HepG2 (cell line): ENCODE results near the gene FAM76A. TPM values are rescaled to one million over a fixed set of nuclear protein-coding genes. Genes with fewer than 3 reads are reported as not detected.

ENCODE experiments used
- ATAC-seq: fragments of 200-7000 bp; cut with Tn5 transposase; 3 replicates; pipeline ENCODE4 v1.9.1; 2020; ENCODE audit warnings: mild to moderate bottlenecking, moderate library complexity
- BruUV-seq: library from RNA; stranded (reverse); fragments of 400-500 nt; replicated peaks from 2 replicates; lab custom pipeline; 2021; lab: Mats Ljungman, UMichigan
- CTCF ChIA-PET: fragments of 300-600 bp; formaldehyde crosslinking; extraction: SDS; loops from one replicate; lab custom pipeline; 2021; ENCODE audit warnings: low total read pairs, inconsistent platforms, low intra/inter-chr PET ratio; lab: Yijun Ruan, JAX
- POLR2A ChIA-PET: fragments of 350-600 bp; sonication (Branson Sonifier 250); formaldehyde crosslinking; loops from one replicate; lab custom pipeline; 2020; ENCODE audit warnings: antibody characterized with exemption, inconsistent platforms; lab: Yijun Ruan, JAX
- DNase-seq: peaks from one replicate; pipeline ENCODE4 v3.0.0-alpha.2; 2015; ENCODE audit warnings: low spot score
- FAIRE-seq: peaks from 3 replicates; lab custom pipeline; 2011; peaks lifted over from hg19 to GRCh38; lab: Jason Lieb, UNC
- H2AFZ ChIP-seq: one replicate; pipeline ENCODE4 v1.6.1; 2011; ENCODE audit warnings: low read length, inconsistent platforms
- H3K27ac ChIP-seq: fragments of 300-600 bp; 3 replicates; pipeline ENCODE4 v1.8.0; 2011; ENCODE audit warnings: mixed run types, mild to moderate bottlenecking, mixed read lengths, low read length, inconsistent platforms; ENCODE audit not compliant: insufficient read depth; ENCODE audit errors: extremely low read length
- H3K27me3 ChIP-seq, 2 experiments: fragments of 200-600 bp in 1 of 2; 2 replicates in 1 of 2; 3 replicates in 1 of 2; pipeline versions ENCODE4 v1.6.0 to v1.8.0; 2011; ENCODE audit warnings: low read length in 2 of 2, mild to moderate bottlenecking in 2 of 2, moderate library complexity in 2 of 2, inconsistent platforms in 1 of 2; ENCODE audit not compliant: insufficient read depth in 2 of 2, control insufficient read depth in 1 of 2
- H3K36me3 ChIP-seq, 2 experiments: fragments of 200-600 bp in 1 of 2; replicated peaks in 1 of 2; 2 replicates in 1 of 2; 3 replicates in 1 of 2; pipeline versions ENCODE4 v1.5.1 to v1.8.0; 2011; ENCODE audit warnings: low read length in 2 of 2, inconsistent platforms in 1 of 2; ENCODE audit not compliant: insufficient read depth in 2 of 2, control insufficient read depth in 1 of 2
- H3K4me1 ChIP-seq: 2 replicates; pipeline ENCODE4 v1.5.1; 2012; ENCODE audit warnings: low read length, inconsistent platforms; ENCODE audit not compliant: insufficient read depth
- H3K4me2 ChIP-seq: 2 replicates; pipeline ENCODE4 v1.6.0; 2011; ENCODE audit warnings: low read depth, low read length, inconsistent platforms
- H3K4me3 ChIP-seq, 3 experiments: fragments of 200-600 bp in 1 of 3; sonication (generic), shearing (Covaris generic) in 1 of 3; replicated peaks in 1 of 3; 2 replicates each; pipeline ENCODE4 v1.5.1; 2011 to 2016; ENCODE audit warnings: low read length in 3 of 3, inconsistent platforms in 2 of 3, low read depth in 2 of 3, mild to moderate bottlenecking in 2 of 3, control low read depth in 1 of 3, mixed read lengths in 1 of 3; ENCODE audit not compliant: insufficient read depth in 1 of 3
- H3K79me2 ChIP-seq: one replicate; pipeline ENCODE4 v1.6.1; 2011; ENCODE audit warnings: low read length, inconsistent platforms; ENCODE audit not compliant: insufficient read depth
- H3K9ac ChIP-seq: 2 replicates; pipeline ENCODE4 v1.6.0; 2011; ENCODE audit warnings: mild to moderate bottlenecking, low read depth, low read length, inconsistent platforms; ENCODE audit not compliant: insufficient read depth
- H3K9me3 ChIP-seq: 2 replicates; pipeline ENCODE4 v1.5.1; 2012; ENCODE audit warnings: mild to moderate bottlenecking, low read length
- H4K20me1 ChIP-seq: 2 replicates; pipeline ENCODE4 v1.6.0; 2011; ENCODE audit warnings: inconsistent platforms, mild to moderate bottlenecking, low read length, moderate library complexity; ENCODE audit not compliant: insufficient read depth
- BRF2 ChIP-seq: sonication (generic); formaldehyde crosslinking; IDR thresholded peaks from 2 replicates; pipeline ENCODE4 v1.8.1; 2022; ENCODE audit warnings: mild to moderate bottlenecking, missing genetic modification reagents
- CCAR2 ChIP-seq: fragments of 200-400 bp; formaldehyde crosslinking; optimal IDR thresholded peaks from 2 replicates; pipeline ENCODE3; 2018; ENCODE audit warnings: low read depth, mild to moderate bottlenecking, low read length, moderate library complexity
- EEA1 ChIP-seq: sonication (generic); formaldehyde crosslinking; IDR thresholded peaks from 2 replicates; pipeline ENCODE4 v1.5.1; 2020; ENCODE audit warnings: mild to moderate bottlenecking, missing genetic modification reagents, borderline replicate concordance
- GABPB1 ChIP-seq: IDR thresholded peaks from 2 replicates; pipeline ENCODE4 v1.6.1; 2016; ENCODE audit warnings: mild to moderate bottlenecking, missing genetic modification reagents, moderate library complexity, missing compliant biosample characterization
- TP53 ChIP-seq: sonication (generic); formaldehyde crosslinking; conservative IDR thresholded peaks from 2 replicates; pipeline ENCODE4 v1.4.0; 2020; ENCODE audit warnings: missing genetic modification reagents
- UBTF ChIP-seq: sonication (generic); formaldehyde crosslinking; IDR thresholded peaks from 2 replicates; pipeline ENCODE4 v1.4.0; 2020; ENCODE audit warnings: mild to moderate bottlenecking, missing genetic modification reagents
- ZFP91 ChIP-seq: sonication (generic); formaldehyde crosslinking; IDR thresholded peaks from 2 replicates; pipeline ENCODE4 v1.9.0; 2022; ENCODE audit warnings: missing genetic modification reagents, mild to moderate bottlenecking, borderline replicate concordance
- ZKSCAN8 ChIP-seq: IDR thresholded peaks from 2 replicates; pipeline ENCODE4 v1.6.1; 2016; ENCODE audit warnings: borderline replicate concordance, missing genetic modification reagents, missing compliant biosample characterization
- ZNF121 ChIP-seq: sonication (generic); formaldehyde crosslinking; IDR thresholded peaks from 2 replicates; pipeline ENCODE4 v1.5.0; 2020; ENCODE audit warnings: mild to moderate bottlenecking, missing genetic modification reagents
- ZNF18 ChIP-seq: sonication (generic); formaldehyde crosslinking; IDR thresholded peaks from 2 replicates; pipeline ENCODE4 v1.8.0; 2022; ENCODE audit warnings: mild to moderate bottlenecking, missing genetic modification reagents; ENCODE audit not compliant: insufficient replicate concordance
- WGBS: methylation state at CpG from one replicate; pipeline ENCODE4 v1.1.6; 2017; ENCODE audit warnings: low lambda C conversion rate; 5-methylcytosine and 5-hydroxymethylcytosine counted together
- in situ Hi-C: cut with HindIII; loops from 2 replicates; pipeline ENCODE4 v1.10.0; 2017; ENCODE audit warnings: low pct_unique_long_range_greater_than_20kb; ENCODE audit not compliant: extremely low pct_ligation_motif_present
- intact Hi-C: fragments of 100-400 bp; cut with micrococcal nuclease; formaldehyde crosslinking; loops from one replicate; pipeline ENCODE4 v1.10.0; 2022; ENCODE audit not compliant: unreplicated experiment
- polyA plus RNA-seq, 8 experiments: library from polyadenylated mRNA; depleted of rRNA in 3 of 8; stranded (reverse) in 7 of 8; unstranded in 1 of 8; fragments of >200 nt; fragmentation: Illumina TruSeq in 4 of 8; extraction: Trizol in 4 of 8; gene quantifications; 2 replicates each; pipeline versions ENCODE4 v1.2.1 to v1.2.3, GENCODE V29; 2011 to 2016; ENCODE audit warnings: low read depth in 4 of 8, missing spikeins in 1 of 8, mixed read lengths in 1 of 8; ENCODE audit not compliant: insufficient read depth in 1 of 8
- total RNA-seq, 5 experiments: library from RNA; depleted of rRNA; stranded (reverse); fragments of >200 nt; fragmentation: Illumina TruSeq; extraction: Trizol; gene quantifications; 2 replicates each; pipeline ENCODE4 v1.2.3, GENCODE V29; 2016; ENCODE audit warnings: low read depth in 1 of 5

The FAM76A gene
- total and polyA plus RNA-seq, 2 of the 13 experiments (the other 11 are each of a cell fraction or from before 2014, with no cell fraction given) = 4.2 to 15.7 TPM

GRCh38 chr1:27710574-27710973 lies 15.2 kb upstream of the FAM76A start:
- no peak for FAIRE-seq
- Histone ChIP-seq H3K9ac (no peak overlapping the region), H3K4me2 (no peak overlapping the region), H3K4me3 (no peak overlapping the region), H2AFZ (no peak overlapping the region), H4K20me1 (no peaks in the 10 kb centered on the region), H3K27ac (no peak overlapping the region), H3K79me2 (no peaks in the 10 kb centered on the region), H3K4me1 (peaks cover 29% of the 10 kb centered on the region), H3K9me3 (no peaks in the 10 kb centered on the region), H3K36me3 (no peaks in the 10 kb centered on the region), H3K27me3 (no peaks in the 10 kb centered on the region)
- POLR2A ChIA-PET = no interaction called here
- no TSS peak for BruUV-seq
- no peak for TF ChIP-seq ZKSCAN8 (CRISPR knock-in tag)
- no peak for TF ChIP-seq UBTF (CRISPR knock-in tag)
- TF ChIP-seq EEA1 (CRISPR knock-in tag) = no peak
- TF ChIP-seq TP53 (CRISPR knock-in tag) = no peak
- no peak for TF ChIP-seq ZNF121 (CRISPR knock-in tag)
- no peak for TF ChIP-seq BRF2 (CRISPR knock-in tag)
- TF ChIP-seq GABPB1 (CRISPR knock-in tag) = no peak
- no peak for TF ChIP-seq CCAR2
- no peak for TF ChIP-seq ZFP91 (CRISPR knock-in tag)
- no peak for TF ChIP-seq ZNF18 (CRISPR knock-in tag)
- in situ Hi-C loops = no loop called here
- CTCF ChIA-PET = no interaction called here
- no peak for DNase-seq
- ATAC-seq = no peak
- WGBS = 68% methylated on average over 2 of the region's 2 CpGs
- intact Hi-C loops = no loop called here
